CD4-positive, alpha-beta memory T cell (primary cell): Measurements from ENCODE around the gene AFTPH. TPM values are rescaled to one million over a fixed set of nuclear protein-coding genes. Genes with fewer than 3 reads are reported as not detected.
A peak's percentile ranks its signal among the peaks of the same experiment; 100 is the strongest.

Source experiments
- CTCF ChIA-PET: fragments of 350-600 bp; sonication (Branson Sonifier 250); formaldehyde crosslinking; loops from one replicate; lab custom pipeline; 2021; ENCODE audit warnings: inconsistent platforms; ENCODE audit not compliant: partially characterized antibody; lab: Charles Lee
- POLR2A ChIA-PET: fragments of 350-600 bp; sonication (Branson Sonifier 250); formaldehyde crosslinking; loops from one replicate; lab custom pipeline; 2021; ENCODE audit not compliant: partially characterized antibody; lab: Charles Lee
- DNase-seq, 5 donors: peaks; one replicate each; pipeline versions ENCODE4 v3.0.0 to v3.0.0-alpha.2; 2020 to 2022; ENCODE audit warnings: mixed read lengths in 1 of 5
- H3K27ac ChIP-seq: one replicate; pipeline ENCODE4 v1.7.0; 2013; ENCODE audit warnings: low read depth, low read length
- H3K27me3 ChIP-seq: 2 replicates; pipeline ENCODE4 v1.7.0; 2013; ENCODE audit warnings: mild to moderate bottlenecking, low read length, moderate library complexity; ENCODE audit not compliant: insufficient read depth
- H3K36me3 ChIP-seq: 2 replicates; pipeline ENCODE4 v1.7.0; 2013; ENCODE audit warnings: mild to moderate bottlenecking, low read length, moderate library complexity; ENCODE audit not compliant: insufficient read depth
- H3K4me1 ChIP-seq: 2 replicates; pipeline ENCODE4 v1.7.0; 2013; ENCODE audit warnings: mild to moderate bottlenecking, low read length, moderate library complexity; ENCODE audit not compliant: insufficient read depth
- H3K4me3 ChIP-seq, 2 donors: one replicate each; pipeline ENCODE4 v1.7.0; 2013; ENCODE audit warnings: low read length in 2 of 2, mild to moderate bottlenecking in 1 of 2
- H3K9me3 ChIP-seq, 2 donors: one replicate each; pipeline ENCODE4 v1.7.0; 2013; ENCODE audit warnings: low read length in 2 of 2, control low read depth in 1 of 2; ENCODE audit not compliant: control insufficient read depth in 1 of 2
- H3K27ac Mint-ChIP-seq, 7 donors: one replicate each; pipeline ENCODE4 v1.8.0; 2020 to 2021; ENCODE audit warnings: mixed read lengths in 7 of 7, mild to moderate bottlenecking in 6 of 7, inconsistent platforms in 3 of 7, moderate library complexity in 3 of 7
- H3K27me3 Mint-ChIP-seq, 2 donors: one replicate each; pipeline ENCODE4 v1.8.0; 2020 to 2021; ENCODE audit warnings: mixed read lengths in 2 of 2
- H3K36me3 Mint-ChIP-seq, 2 donors: one replicate each; pipeline ENCODE4 v1.8.0; 2020 to 2021; ENCODE audit warnings: mixed read lengths in 2 of 2, inconsistent platforms in 1 of 2, mild to moderate bottlenecking in 1 of 2
- H3K4me1 Mint-ChIP-seq, 4 donors: one replicate each; pipeline ENCODE4 v1.8.0; 2020 to 2021; ENCODE audit warnings: mixed read lengths in 4 of 4, mild to moderate bottlenecking in 1 of 4
- H3K4me3 Mint-ChIP-seq, 8 donors: one replicate each; pipeline ENCODE4 v1.8.0; 2020 to 2021; ENCODE audit warnings: mixed read lengths in 8 of 8, mild to moderate bottlenecking in 7 of 8, moderate library complexity in 6 of 8, inconsistent platforms in 3 of 8
- H3K9me3 Mint-ChIP-seq, 8 donors: one replicate each; pipeline ENCODE4 v1.8.0; 2020 to 2021; ENCODE audit warnings: mixed read lengths in 8 of 8, mild to moderate bottlenecking in 5 of 8, inconsistent platforms in 3 of 8, moderate library complexity in 1 of 8
- intact Hi-C: fragments of 100-400 bp; cut with micrococcal nuclease; formaldehyde crosslinking; loops from one replicate; pipeline ENCODE4 v1.15.1; 2023
- polyA plus RNA-seq, 2 donors: library from polyadenylated mRNA; unstranded; fragments of 300-500 nt; fragmentation: Illumina TruSeq; gene quantifications; one replicate each; pipeline ENCODE4 v1.2.3, GENCODE V29; 2021
- total RNA-seq, 2 experiments: library from RNA; stranded (reverse); gene quantifications; one replicate each; pipeline ENCODE4 v1.2.3, GENCODE V29; 2021

AFTPH gene
- total and polyA plus RNA-seq, 4 experiments from 2014 or later, result 22.8 to 48.9 (median 38.7) TPM

GRCh38 chr2:64629329-64629781, 105.2 kb downstream of the AFTPH start:
- Mint-ChIP-seq H3K9me3 (no peaks in the 10 kb centered on the region), H3K4me1 (peaks cover 0 to 3% (median 0%) of the 10 kb centered on the region in 4 donors), H3K27ac (peak overlapping the region in 3 of 7 donors; percentile 72 to 74 (median 73)), H3K4me3 (no peak overlapping the region), H3K27me3 (no peaks in the 10 kb centered on the region), H3K36me3 (peaks cover 19% of the 10 kb centered on the region in 2 donors)
- POLR2A ChIA-PET, result no interaction called here
- CTCF ChIA-PET, result interaction anchor here (1.2 to 2.1 kb wide), 2 partner anchors 13 to 24 kb away, joined by 4 to 6 read pairs; partner anchors contain the start of gene SERTAD2
- no peaks in the 10 kb centered on the region for H3K9me3 ChIP-seq
- no peak for DNase-seq
- no peaks in the 10 kb centered on the region for H3K4me1 ChIP-seq
- intact Hi-C loops, result no loop called here
- H3K36me3 ChIP-seq, result peaks cover 12% of the 10 kb centered on the region
- H3K27me3 ChIP-seq, result no peaks in the 10 kb centered on the region
- H3K27ac ChIP-seq, result no peak overlapping the region
- H3K4me3 ChIP-seq, result no peak overlapping the region

- ChIA-PET POLR2A (no interaction called here), CTCF (interaction anchor here (1.1 to 1.2 kb wide), 2 partner anchors 14 to 47 kb away, joined by 3 to 4 read pairs; no protein-coding TSS in a partner anchor)
- no peaks in the 10 kb centered on the region for H3K9me3 Mint-ChIP-seq
- intact Hi-C loops, result no loop called here
- H3K27ac ChIP-seq, result no peak overlapping the region
- H3K4me3 Mint-ChIP-seq, result no peak overlapping the region
- peaks cover 24% of the 10 kb centered on the region in 2 donors for H3K36me3 Mint-ChIP-seq
- no peak for DNase-seq
- no peaks in the 10 kb centered on the region for H3K4me1 ChIP-seq
- H3K9me3 ChIP-seq, result no peaks in the 10 kb centered on the region
- H3K36me3 ChIP-seq, result peaks cover 18% of the 10 kb centered on the region
- H3K27me3 ChIP-seq, result no peaks in the 10 kb centered on the region
- no peaks in the 10 kb centered on the region for H3K27me3 Mint-ChIP-seq
- peaks cover 0 to 3% (median 0%) of the 10 kb centered on the region in 4 donors for H3K4me1 Mint-ChIP-seq
- H3K27ac Mint-ChIP-seq, result no peak overlapping the region
- no peak overlapping the region for H3K4me3 ChIP-seq
Measured at GRCh38 chr2:64629875-64630274, 105.7 kb downstream of the AFTPH start.

DNA sequence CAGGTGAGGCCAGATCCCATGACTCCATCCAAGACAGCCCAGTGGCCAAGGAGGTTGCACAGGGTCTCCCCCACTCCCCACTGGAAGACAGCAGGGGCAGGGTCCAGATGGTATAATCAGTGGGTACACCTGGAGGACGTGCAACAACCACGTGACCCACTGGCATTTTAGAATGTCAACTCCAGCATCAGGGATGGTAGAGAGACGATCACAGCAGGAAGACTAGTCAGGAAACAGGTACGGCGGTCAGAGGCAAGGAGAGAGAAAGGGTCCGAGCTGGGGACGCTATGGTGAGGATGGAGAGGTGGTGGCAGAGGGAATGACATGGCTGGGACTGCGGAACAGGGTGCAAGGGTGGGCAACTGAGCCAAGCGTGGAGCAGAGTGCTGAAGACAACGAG, 106.6 kb downstream of the AFTPH start:
- Mint-ChIP-seq H3K9me3 (no peaks in the 10 kb centered on the region), H3K27me3 (no peaks in the 10 kb centered on the region), H3K4me1 (peaks cover under 1 to 6% (median 1%) of the 10 kb centered on the region in 4 donors), H3K4me3 (no peak overlapping the region), H3K36me3 (peaks cover 30 to 31% of the 10 kb centered on the region in 2 donors), H3K27ac (peak overlapping the region in 3 of 7 donors; percentile 32 to 80 (median 43))
- ChIA-PET POLR2A (no interaction called here), CTCF (interaction anchor here (1.0 to 2.5 kb wide), 4 partner anchors 14 to 137 kb away, joined by 3 to 8 read pairs (median 3); no protein-coding TSS in a partner anchor)
- Histone ChIP-seq H3K27ac (no peak overlapping the region), H3K4me3 (no peak overlapping the region), H3K9me3 (no peaks in the 10 kb centered on the region), H3K27me3 (no peaks in the 10 kb centered on the region), H3K4me1 (no peaks in the 10 kb centered on the region), H3K36me3 (peaks cover 24% of the 10 kb centered on the region)
- intact Hi-C loops, result no loop called here
- DNase-seq, result no peak

- CTCF ChIA-PET, result interaction anchor here (0.7 to 2.5 kb wide), 3 partner anchors 13 to 23 kb away, joined by 3 to 8 read pairs (median 4); no protein-coding TSS in a partner anchor
- Histone ChIP-seq H3K4me3 (no peak overlapping the region), H3K9me3 (no peaks in the 10 kb centered on the region), H3K27ac (no peak overlapping the region), H3K27me3 (no peaks in the 10 kb centered on the region), H3K4me1 (peaks cover 6% of the 10 kb centered on the region), H3K36me3 (peaks cover 32% of the 10 kb centered on the region)
- DNase-seq, result no peak
- H3K9me3 Mint-ChIP-seq, result no peaks in the 10 kb centered on the region
- intact Hi-C loops, result no loop called here
- H3K27ac Mint-ChIP-seq, result no peak overlapping the region
- H3K36me3 Mint-ChIP-seq, result peaks cover 38 to 40% of the 10 kb centered on the region in 2 donors
- H3K4me3 Mint-ChIP-seq, result no peak overlapping the region
- POLR2A ChIA-PET, result no interaction called here
- H3K4me1 Mint-ChIP-seq, result peaks cover 5 to 13% (median 9%) of the 10 kb centered on the region in 4 donors
- H3K27me3 Mint-ChIP-seq, result no peaks in the 10 kb centered on the region
Measured at GRCh38 chr2:64631771-64632170, 107.6 kb downstream of the AFTPH start.

DNA sequence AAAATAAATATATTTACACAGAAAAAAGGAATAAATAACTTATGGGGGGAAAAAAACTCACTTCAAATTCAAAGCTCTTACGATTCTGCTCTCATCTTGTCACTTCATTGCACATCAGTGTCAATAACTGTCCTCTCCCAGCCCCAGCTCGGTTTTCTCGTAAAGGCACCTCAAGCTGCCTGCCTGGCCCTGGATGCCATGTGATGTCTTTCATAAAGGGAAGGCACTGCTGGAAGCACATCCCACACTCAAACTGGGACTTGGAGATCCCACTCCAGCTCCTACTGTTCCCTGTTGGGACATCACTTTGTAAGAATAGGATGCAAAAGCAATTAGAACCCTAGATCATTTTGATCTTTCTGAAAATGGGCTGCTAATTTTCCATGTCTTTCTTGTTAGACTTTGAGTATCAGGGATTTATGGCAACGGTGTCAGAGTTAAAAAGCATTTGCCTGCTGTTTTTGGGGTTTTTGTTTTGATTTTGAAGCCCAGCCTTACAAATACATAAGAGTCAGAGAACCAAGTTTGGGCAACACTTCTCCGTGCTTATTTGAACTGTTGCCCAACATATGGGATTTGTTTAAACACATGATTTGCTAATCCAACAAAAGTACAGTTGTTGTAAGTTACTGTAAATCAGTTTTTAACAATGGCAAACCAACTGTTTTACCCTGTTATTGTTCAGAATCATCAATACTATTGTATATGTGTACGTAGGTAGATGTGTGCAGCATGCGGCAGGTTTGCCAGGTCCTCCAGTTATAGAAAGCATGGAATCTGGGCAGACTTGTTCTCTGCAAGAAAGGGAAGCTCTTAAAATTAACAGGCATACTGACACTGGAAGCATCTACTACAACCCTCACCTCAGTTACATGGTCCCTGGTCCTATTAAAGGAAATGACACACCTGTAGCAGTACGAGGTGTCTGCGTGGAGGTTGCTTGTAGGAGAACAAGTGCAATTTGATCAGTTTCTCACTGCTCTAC, 109.0 kb downstream of the AFTPH start:
- peaks cover 19 to 26% (median 23%) of the 10 kb centered on the region in 4 donors for H3K4me1 Mint-ChIP-seq
- peaks cover 38 to 43% of the 10 kb centered on the region in 2 donors for H3K36me3 Mint-ChIP-seq
- Histone ChIP-seq H3K4me1 (peaks cover 17% of the 10 kb centered on the region), H3K27me3 (no peaks in the 10 kb centered on the region), H3K9me3 (no peaks in the 10 kb centered on the region), H3K27ac (no peak overlapping the region), H3K36me3 (peaks cover 33% of the 10 kb centered on the region), H3K4me3 (no peak overlapping the region)
- H3K9me3 Mint-ChIP-seq, result no peaks in the 10 kb centered on the region
- ChIA-PET CTCF (interaction anchor here (1.2 to 2.5 kb wide), 3 partner anchors 13 to 109 kb away, joined by 3 to 8 read pairs (median 7); partner anchors contain the start of gene AFTPH), POLR2A (interaction anchor here (1.0 kb wide), 1 partner anchor 24 kb away, joined by 3 read pairs; no protein-coding TSS in a partner anchor)
- H3K27me3 Mint-ChIP-seq, result no peaks in the 10 kb centered on the region
- intact Hi-C loops, result no loop called here
- no peak overlapping the region for H3K4me3 Mint-ChIP-seq
- H3K27ac Mint-ChIP-seq, result no peak overlapping the region
- DNase-seq, result no peak

- peaks cover 33% of the 10 kb centered on the region for H3K36me3 ChIP-seq
- DNase-seq, result no peak
- Mint-ChIP-seq H3K4me1 (peaks cover 25 to 34% (median 30%) of the 10 kb centered on the region in 4 donors), H3K27me3 (no peaks in the 10 kb centered on the region), H3K4me3 (no peak overlapping the region), H3K27ac (peak overlapping the region in 1 of 7 donors; percentile 3), H3K9me3 (no peaks in the 10 kb centered on the region), H3K36me3 (peaks cover 38 to 43% of the 10 kb centered on the region in 2 donors)
- H3K27me3 ChIP-seq, result no peaks in the 10 kb centered on the region
- H3K4me1 ChIP-seq, result peaks cover 20% of the 10 kb centered on the region
- no peak overlapping the region for H3K27ac ChIP-seq
- intact Hi-C loops, result no loop called here
- no peaks in the 10 kb centered on the region for H3K9me3 ChIP-seq
- no peak overlapping the region for H3K4me3 ChIP-seq
- CTCF ChIA-PET, result interaction anchor here (0.6 to 4.6 kb wide), 7 partner anchors 8 to 239 kb away, joined by 3 to 38 read pairs (median 3); partner anchors contain the start of gene AFTPH
- POLR2A ChIA-PET, result no interaction called here
Measured at GRCh38 chr2:64634345-64635267, 110.5 kb downstream of the AFTPH start.
